ENCODE data around the gene SAP30BP. TPM values are rescaled to one million over a fixed set of nuclear protein-coding genes. Genes with fewer than 3 reads are reported as not detected.
A peak's percentile ranks its signal among the peaks of the same experiment; 100 is the strongest.

The SAP30BP gene
- total RNA-seq, 1 experiment from 2014 or later: 149 TPM

GRCh38 chr17:75692976-75693375 lies 25.8 kb downstream of the SAP30BP start:
- TF ChIP-seq CTCF (IDR thresholded peaks at IDR 0.05 in 2 of 3, conservative IDR thresholded peaks at IDR 0.05 in 1 of 3; ENCODE audit: borderline replicate concordance in 1 of 3, insufficient read depth in 1 of 3, low read depth in 2 of 3, low read length in 2 of 3) (no peak), POLR2A (IDR thresholded peaks at IDR 0.05; ENCODE audit: borderline replicate concordance, extremely low read depth, insufficient read depth, insufficient read length) (no peak), REST (IDR thresholded peaks at IDR 0.05; ENCODE audit: low read depth) (no peak), RAD21 (IDR thresholded peaks at IDR 0.05; ENCODE audit: low read depth) (no peak), ELF1 (IDR thresholded peaks at IDR 0.05; ENCODE audit: borderline replicate concordance, low read depth) (no peak), CBX3 (IDR thresholded peaks at IDR 0.05; ENCODE audit: low read depth) (no peak), POLR2AphosphoS5 (IDR thresholded peaks at IDR 0.05; ENCODE audit: low read depth, low read length) (no peak), YY1 (IDR thresholded peaks at IDR 0.05; ENCODE audit: extremely low read depth, insufficient replicate concordance, low read depth, low read length) (no peak), ZNF274 (IDR thresholded peaks at IDR 0.05; ENCODE audit: low read depth, low read length) (no peak), JUND (IDR thresholded peaks at IDR 0.05) (no peak), EZH2 (IDR thresholded peaks at IDR 0.05) (no peak), ZBTB33 (IDR thresholded peaks at IDR 0.05; ENCODE audit: extremely low read depth, insufficient replicate concordance, low read length) (no peak), FOSL1 (IDR thresholded peaks at IDR 0.05; ENCODE audit: low read depth) (no peak), EGR1 (IDR thresholded peaks at IDR 0.05; ENCODE audit: low read depth) (no peak), SRF (IDR thresholded peaks at IDR 0.05; ENCODE audit: low read depth) (no peak), TCF7L2 (IDR thresholded peaks at IDR 0.05; ENCODE audit: borderline replicate concordance, extremely low read depth, insufficient read depth, insufficient read length) (no peak), ATF3 (IDR thresholded peaks at IDR 0.05) (no peak), CEBPB (IDR thresholded peaks at IDR 0.05; ENCODE audit: low read depth) (no peak), MAX (IDR thresholded peaks at IDR 0.05) (no peak)
- peak overlapping the region; percentile 53 for H3K4me2 ChIP-seq (ENCODE audit: low read length)
- peak overlapping the region; percentile 94 for H3K27ac ChIP-seq (ENCODE audit: low read depth, low read length)
- H3K9me3 ChIP-seq (ENCODE audit: control insufficient read depth in 1 of 2, insufficient read depth in 1 of 2, low read depth in 1 of 2, low read length in 2 of 2): no peaks in the 10 kb centered on the region
- ATAC-seq (no peak), DNase-seq (ENCODE audit: low read depth, low spot score) (no peak)
- BruUV-seq (replicated peaks): no TSS peak
- ChIA-PET RAD21 (ENCODE audit: low non-redundant PET in 1 of 2, low total read pairs in 2 of 2, uncharacterized antibody in 2 of 2, unreplicated experiment in 2 of 2) (interaction anchor here (1.1 to 2.0 kb wide), 2 partner anchors 8 to 29 kb away, joined by 3 to 5 read pairs; partner anchors contain the start of gene ITGB4 (in 1 of the 2)), CTCF (interaction anchor here (0.9 to 4.7 kb wide), 4 partner anchors 9 to 57 kb away, joined by 3 to 31 read pairs (median 6); partner anchors contain the start of gene ITGB4), POLR2A (interaction anchor here (2.0 to 3.3 kb wide), 4 partner anchors 10 to 87 kb away, joined by 4 to 17 read pairs (median 14); partner anchors contain the start of gene ITGB4)
- peaks cover 0 to 16% of the 10 kb centered on the region in 2 experiments; a peak in 1 of 4 replicates for H3K36me3 ChIP-seq (ENCODE audit: control insufficient read depth in 1 of 2, insufficient read depth in 2 of 2, low read length in 2 of 2)
- H3K79me2 ChIP-seq (ENCODE audit: insufficient read depth, low read length): peaks cover 87% of the 10 kb centered on the region
- H4K20me1 ChIP-seq (ENCODE audit: insufficient read depth): no peaks in the 10 kb centered on the region
- no peak overlapping the region for H3K4me3 ChIP-seq (replicated peaks in 1 of 2; ENCODE audit: low read depth in 1 of 2, low read length in 2 of 2)
- no peaks in the 10 kb centered on the region for H3K27me3 ChIP-seq (ENCODE audit: insufficient read depth, low read length)
- H3K9ac ChIP-seq (ENCODE audit: low read length): peak overlapping the region; percentile 47
- peaks cover 80 to 99% of the 10 kb centered on the region in 2 experiments for H3K4me1 ChIP-seq (ENCODE audit: control insufficient read depth in 1 of 2, insufficient read depth in 2 of 2, low read length in 2 of 2)
- H3K9me2 ChIP-seq (ENCODE audit: insufficient read depth): no peaks in the 10 kb centered on the region
- no peak overlapping the region for H2AFZ ChIP-seq (ENCODE audit: low read depth, low read length, poor library complexity, severe bottlenecking)
- intact Hi-C loops (cut with micrococcal nuclease): no loop called here
